Melanocyte of skin (primary cell): ENCODE results near the gene PHF24. TPM values are rescaled to one million over a fixed set of nuclear protein-coding genes. Genes with fewer than 3 reads are reported as not detected.

Experiments
- total RNA-seq, 2 donors: library from RNA; depleted of rRNA; stranded (reverse); fragments of >200 nt; gene quantifications; 2 replicates each; pipeline ENCODE4 v1.2.3, GENCODE V29; 2012

The PHF24 gene
- total RNA-seq: 1 to 10 TPM in 1 of 2 donors, under 1 TPM in 1; 1.00 to 3.1 TPM

DNA sequence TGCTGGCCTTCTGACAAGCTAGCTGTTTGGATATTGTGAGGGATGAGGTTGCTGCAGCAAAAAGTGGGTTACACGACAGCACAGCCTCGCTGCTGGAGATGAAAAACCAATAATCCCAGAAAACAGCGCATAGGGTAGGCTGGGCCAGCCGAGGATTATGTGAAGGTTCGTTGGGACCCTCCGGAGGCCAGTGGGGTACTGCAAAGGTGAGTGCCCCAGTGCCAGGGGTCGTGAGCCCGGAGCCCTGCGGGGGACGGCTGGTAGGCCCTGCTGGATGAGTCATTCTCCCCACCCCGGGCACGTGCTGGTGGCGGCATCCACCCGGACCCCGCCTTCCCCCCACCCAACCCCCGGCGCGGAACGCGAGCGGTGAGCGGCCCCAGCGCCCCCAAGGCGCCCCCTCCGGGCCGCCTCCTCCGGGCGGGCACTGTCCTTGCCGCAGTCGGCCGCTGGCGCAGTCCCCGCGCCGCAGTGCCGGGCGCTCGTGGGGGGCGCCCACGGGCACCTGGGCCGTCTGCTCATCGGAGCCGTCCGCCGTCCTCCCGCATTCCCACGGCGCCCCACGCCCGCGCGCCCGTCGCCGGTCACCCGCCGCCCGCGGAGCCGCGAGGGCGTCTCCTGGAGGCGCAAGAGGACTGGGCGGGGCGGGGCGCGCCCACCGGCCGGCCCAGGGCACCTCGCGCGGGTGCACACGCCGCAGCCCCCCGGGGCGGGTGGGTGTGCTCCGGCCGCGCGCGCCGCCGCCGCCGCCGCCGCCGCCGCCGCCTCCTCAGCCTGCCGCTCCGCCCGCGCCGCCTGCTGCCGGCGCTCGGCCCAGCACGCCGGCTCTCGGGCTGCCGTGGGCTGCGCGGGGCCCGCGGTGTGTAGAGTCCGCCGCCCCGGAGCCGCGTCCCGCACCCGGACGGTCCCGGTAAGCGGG, at the start of gene PHF24:
PHF24 (plus strand) TSS at position 794 of the 919 bp plus-strand sequence. CDS start 13,014 bp downstream, outside the sequence.

DNA sequence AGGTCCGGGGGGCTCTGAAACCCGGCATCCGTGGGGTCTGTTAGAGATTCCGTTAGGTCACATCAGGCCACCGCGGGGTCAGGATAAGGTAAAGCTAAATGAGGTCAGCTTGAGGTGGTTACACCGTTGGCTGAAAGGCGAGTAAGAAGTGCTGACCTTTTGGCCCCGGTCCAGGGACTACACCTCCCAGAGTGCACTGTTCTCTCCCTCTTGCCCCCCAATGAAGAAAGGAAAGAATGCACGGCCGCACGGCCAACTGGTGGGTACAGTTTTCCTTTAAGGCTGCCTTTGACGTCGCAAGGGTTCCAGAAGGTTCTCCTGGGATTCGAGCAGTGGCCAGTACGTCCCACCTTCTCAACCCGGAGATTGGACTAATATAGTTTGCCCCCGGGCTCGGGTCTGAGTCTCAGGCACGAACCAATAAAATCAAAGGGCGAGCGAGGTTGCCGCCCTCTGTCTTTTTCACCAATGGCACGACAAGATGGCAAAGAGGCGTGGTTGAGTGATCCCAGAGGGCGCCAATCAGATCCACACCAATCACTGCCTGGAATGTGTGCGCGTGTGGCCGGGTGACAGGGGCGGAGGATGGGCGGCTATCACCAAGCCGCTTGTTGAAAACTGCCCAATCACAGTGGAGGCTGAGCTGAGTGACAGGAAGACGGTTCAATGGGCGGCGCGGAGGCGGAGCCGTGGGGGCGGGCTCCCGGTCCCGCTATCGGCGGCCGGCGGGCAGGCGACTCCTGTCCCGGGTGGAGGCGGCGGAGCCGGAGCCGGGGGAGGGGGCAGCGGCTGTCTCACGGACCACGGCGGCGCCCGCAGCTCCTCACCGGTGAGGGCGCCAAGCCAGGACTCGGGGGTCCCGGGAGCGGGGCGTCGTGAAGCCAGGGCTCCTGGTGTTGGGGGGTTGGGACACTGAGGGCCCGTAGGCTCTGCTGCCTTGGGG, 31.2 kb downstream of the PHF24 start, which contains the start of gene DNAJB5:
DNAJB5 (plus strand) TSS at position 743 of the 943 bp plus-strand sequence. CDS start 886 bp downstream, outside the sequence.

Other genes starting within 250 kb of the PHF24 start
- gene CCL21, start 248.1 kb upstream of the PHF24 start, total RNA-seq: not detected
- 10 to 100 TPM in 1 of 2 donors, 1 to 10 TPM in 1; 5.0 to 11.4 TPM for gene DNAJB5, start 31.5 kb downstream of the PHF24 start, total RNA-seq
- gene VCP, start 114.3 kb downstream of the PHF24 start, total RNA-seq: 100 to 1,000 TPM; 296 to 358 TPM
- gene FANCG, start 121.7 kb downstream of the PHF24 start, total RNA-seq: 10 to 100 TPM; 20.3 to 37.3 TPM
- gene PIGO, start 138.3 kb downstream of the PHF24 start, total RNA-seq: 10 to 100 TPM; 19.6 to 24.1 TPM
- 100 to 1,000 TPM; 137 to 234 TPM for gene STOML2, start 144.8 kb downstream of the PHF24 start, total RNA-seq
- gene ATOSB, start 157.6 kb downstream of the PHF24 start, total RNA-seq: 10 to 100 TPM; 27.3 to 29.6 TPM
- 10 to 100 TPM; 26.6 to 28.6 TPM for gene UNC13B, start 203.7 kb downstream of the PHF24 start, total RNA-seq